Naive thymus-derived CD4-positive, alpha-beta T cell (primary cell): ENCODE data around the gene PHACTR1. TPM values are rescaled to one million over a fixed set of nuclear protein-coding genes. Genes with fewer than 3 reads are reported as not detected.

ENCODE experiments used
- ATAC-seq: fragments of 150-1000 bp; cut with Tn5 transposase; 2 replicates; pipeline ENCODE4 v1.10.0; 2021; ENCODE audit warnings: mild to moderate bottlenecking, moderate library complexity
- CTCF ChIA-PET: fragments of 350-600 bp; sonication (Branson Sonifier 250); formaldehyde crosslinking; loops from one replicate; lab custom pipeline; 2021; ENCODE audit warnings: antibody characterized with exemption; lab: Charles Lee
- POLR2A ChIA-PET: fragments of 350-600 bp; sonication (Branson Sonifier 250); formaldehyde crosslinking; loops from one replicate; lab custom pipeline; 2021; ENCODE audit warnings: antibody characterized with exemption, inconsistent platforms; lab: Charles Lee
- DNase-seq, 9 donors: peaks; one replicate each; pipeline versions ENCODE4 v3.0.0 to v3.0.0-alpha.2; 2020 to 2022; ENCODE audit warnings: mixed read lengths in 1 of 9
- H3K27ac ChIP-seq: one replicate; pipeline ENCODE4 v1.7.0; 2013; ENCODE audit warnings: mild to moderate bottlenecking, low read depth, low read length, moderate library complexity
- H3K27me3 ChIP-seq, 2 donors: one replicate each; pipeline ENCODE4 v1.7.0; 2013; ENCODE audit warnings: low read length in 2 of 2, mild to moderate bottlenecking in 2 of 2, moderate library complexity in 2 of 2; ENCODE audit not compliant: control insufficient read depth in 2 of 2, insufficient read depth in 2 of 2
- H3K36me3 ChIP-seq, 3 experiments: 1 replicate in 2 of 3; 2 replicates in 1 of 3; pipeline ENCODE4 v1.7.0; 2013; ENCODE audit warnings: low read length in 3 of 3, mild to moderate bottlenecking in 3 of 3, moderate library complexity in 1 of 3; ENCODE audit not compliant: insufficient read depth in 3 of 3, control insufficient read depth in 2 of 3
- H3K4me1 ChIP-seq, 2 donors: one replicate each; pipeline ENCODE4 v1.7.0; 2013; ENCODE audit warnings: low read length in 2 of 2, mild to moderate bottlenecking in 2 of 2, moderate library complexity in 1 of 2; ENCODE audit not compliant: control insufficient read depth in 2 of 2, insufficient read depth in 2 of 2
- H3K4me3 ChIP-seq: 2 replicates; pipeline ENCODE4 v1.7.0; 2013; ENCODE audit warnings: mild to moderate bottlenecking, low read length
- H3K9me3 ChIP-seq, 3 experiments: 1 replicate in 2 of 3; 2 replicates in 1 of 3; pipeline ENCODE4 v1.7.0; 2013; ENCODE audit warnings: low read length in 3 of 3; ENCODE audit not compliant: control insufficient read depth in 2 of 3
- H3K27ac Mint-ChIP-seq, 9 donors: one replicate each; pipeline ENCODE4 v1.8.0; 2020 to 2022; ENCODE audit warnings: mixed read lengths in 9 of 9, mild to moderate bottlenecking in 8 of 9, moderate library complexity in 5 of 9, inconsistent platforms in 2 of 9
- H3K27me3 Mint-ChIP-seq, 5 donors: one replicate each; pipeline ENCODE4 v1.8.0; 2021 to 2022; ENCODE audit warnings: mixed read lengths in 5 of 5, mild to moderate bottlenecking in 1 of 5
- H3K36me3 Mint-ChIP-seq, 5 donors: one replicate each; pipeline ENCODE4 v1.8.0; 2020 to 2022; ENCODE audit warnings: mixed read lengths in 5 of 5, mild to moderate bottlenecking in 3 of 5, inconsistent platforms in 1 of 5
- H3K4me1 Mint-ChIP-seq, 7 donors: one replicate each; pipeline ENCODE4 v1.8.0; 2020 to 2022; ENCODE audit warnings: mixed read lengths in 7 of 7, mild to moderate bottlenecking in 3 of 7, inconsistent platforms in 1 of 7
- H3K4me3 Mint-ChIP-seq, 10 donors: one replicate each; pipeline ENCODE4 v1.8.0; 2020 to 2022; ENCODE audit warnings: mild to moderate bottlenecking in 10 of 10, mixed read lengths in 10 of 10, moderate library complexity in 6 of 10, inconsistent platforms in 2 of 10
- H3K9me3 Mint-ChIP-seq, 11 donors: one replicate each; pipeline ENCODE4 v1.8.0; 2020 to 2022; ENCODE audit warnings: mixed read lengths in 11 of 11, mild to moderate bottlenecking in 4 of 11, inconsistent platforms in 1 of 11, moderate library complexity in 1 of 11
- intact Hi-C, 2 donors: fragments of 100-400 bp; cut with micrococcal nuclease; formaldehyde crosslinking; loops; one replicate each; pipeline ENCODE4 v1.15.1; 2023
- polyA plus RNA-seq, 2 donors: library from polyadenylated mRNA; unstranded; fragments of 300-500 nt; fragmentation: Illumina TruSeq; gene quantifications; one replicate each; pipeline ENCODE4 v1.2.3, GENCODE V29; 2021
- total RNA-seq, 6 experiments: library from RNA in 5 of 6; stranded (reverse) in 5 of 6; gene quantifications; 1 replicate in 5 of 6; 2 replicates in 1 of 6; pipeline ENCODE4 v1.2.3 and lab custom pipeline; 2021 to 2026

Gene PHACTR1
- total and polyA plus RNA-seq, 7 experiments from 2014 or later = 0.18 to 43.1 (median 0.62) TPM

- ATAC-seq = no peak
- Mint-ChIP-seq H3K36me3 (no peaks in the 10 kb centered on the region), H3K4me3 (no peak overlapping the region), H3K9me3 (peaks cover 0 to 7% (median 0%) of the 10 kb centered on the region in 11 donors), H3K27me3 (peaks cover 8 to 25% (median 18%) of the 10 kb centered on the region in 5 donors), H3K4me1 (no peaks in the 10 kb centered on the region), H3K27ac (no peak overlapping the region)
- Histone ChIP-seq H3K9me3 (no peaks in the 10 kb centered on the region), H3K27ac (no peak overlapping the region), H3K27me3 (no peaks in the 10 kb centered on the region), H3K4me3 (no peak overlapping the region), H3K4me1 (no peaks in the 10 kb centered on the region), H3K36me3 (no peaks in the 10 kb centered on the region)
- intact Hi-C loops = no loop called here
- CTCF ChIA-PET = no interaction called here
- POLR2A ChIA-PET = no interaction called here
- no peak for DNase-seq
Measured at GRCh38 chr6:13105139-13105538, 388.6 kb downstream of the PHACTR1 start.

DNA sequence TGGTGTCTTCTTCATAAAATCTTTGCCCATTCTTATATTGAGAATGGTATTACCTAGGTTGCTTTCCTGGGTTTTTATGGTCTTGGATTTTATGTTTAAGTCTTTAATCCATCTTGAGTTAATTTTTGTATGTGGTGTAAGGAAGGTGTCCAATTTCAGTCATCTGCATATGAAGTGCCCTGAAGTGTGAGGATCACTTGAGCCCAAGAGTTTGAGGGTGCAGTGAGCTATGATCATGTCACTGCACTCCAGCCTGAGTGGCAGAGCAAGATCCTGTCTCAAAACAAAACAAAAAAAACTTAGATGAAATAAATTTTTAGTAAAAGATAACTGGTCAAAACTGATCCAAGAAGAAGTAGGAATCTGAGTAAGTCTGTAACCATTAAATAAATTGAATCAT is 396.4 kb downstream of the PHACTR1 start:
- ATAC-seq (no peak), DNase-seq (no peak)
- Histone ChIP-seq H3K27ac (no peak overlapping the region), H3K4me3 (no peak overlapping the region), H3K27me3 (no peaks in the 10 kb centered on the region), H3K4me1 (no peaks in the 10 kb centered on the region), H3K9me3 (no peaks in the 10 kb centered on the region), H3K36me3 (no peaks in the 10 kb centered on the region)
- Mint-ChIP-seq H3K27me3 (peaks cover 29 to 60% (median 39%) of the 10 kb centered on the region in 5 donors), H3K4me1 (no peaks in the 10 kb centered on the region), H3K9me3 (peaks cover 0 to 23% (median 8%) of the 10 kb centered on the region in 11 donors), H3K27ac (no peak overlapping the region), H3K36me3 (peaks cover 0 to 8% (median 3%) of the 10 kb centered on the region in 5 donors), H3K4me3 (no peak overlapping the region)
- POLR2A ChIA-PET = no interaction called here
- intact Hi-C loops = no loop called here
- CTCF ChIA-PET = no interaction called here

- H3K27me3 Mint-ChIP-seq = peaks cover 29 to 61% (median 40%) of the 10 kb centered on the region in 5 donors
- no peaks in the 10 kb centered on the region for H3K4me1 ChIP-seq
- H3K27ac Mint-ChIP-seq = no peak overlapping the region
- DNase-seq (no peak), ATAC-seq (no peak)
- CTCF ChIA-PET = no interaction called here
- H3K9me3 ChIP-seq = no peaks in the 10 kb centered on the region
- H3K36me3 Mint-ChIP-seq = peaks cover 0 to 8% (median 3%) of the 10 kb centered on the region in 5 donors
- no peak overlapping the region for H3K4me3 ChIP-seq
- no peak overlapping the region for H3K4me3 Mint-ChIP-seq
- no peaks in the 10 kb centered on the region for H3K36me3 ChIP-seq
- intact Hi-C loops = no loop called here
- POLR2A ChIA-PET = no interaction called here
- no peaks in the 10 kb centered on the region for H3K4me1 Mint-ChIP-seq
- no peak overlapping the region for H3K27ac ChIP-seq
- H3K27me3 ChIP-seq = no peaks in the 10 kb centered on the region
- H3K9me3 Mint-ChIP-seq = peaks cover 0 to 23% (median 8%) of the 10 kb centered on the region in 11 donors
Measured at GRCh38 chr6:13113376-13113775, 396.8 kb downstream of the PHACTR1 start.

GRCh38 chr6:13113981-13114593 is 397.5 kb downstream of the PHACTR1 start:
- peaks cover 0 to 8% (median 3%) of the 10 kb centered on the region in 5 donors for H3K36me3 Mint-ChIP-seq
- Histone ChIP-seq H3K9me3 (no peaks in the 10 kb centered on the region), H3K4me3 (no peak overlapping the region), H3K4me1 (no peaks in the 10 kb centered on the region), H3K36me3 (no peaks in the 10 kb centered on the region), H3K27ac (no peak overlapping the region), H3K27me3 (no peaks in the 10 kb centered on the region)
- intact Hi-C loops = no loop called here
- H3K4me1 Mint-ChIP-seq = no peaks in the 10 kb centered on the region
- H3K9me3 Mint-ChIP-seq = peaks cover 0 to 23% (median 8%) of the 10 kb centered on the region in 11 donors
- no peak overlapping the region for H3K4me3 Mint-ChIP-seq
- peaks cover 28 to 61% (median 38%) of the 10 kb centered on the region in 5 donors for H3K27me3 Mint-ChIP-seq
- POLR2A ChIA-PET = no interaction called here
- H3K27ac Mint-ChIP-seq = no peak overlapping the region
- CTCF ChIA-PET = interaction anchor here (0.8 kb wide), 1 partner anchor 41 kb away, joined by 3 read pairs; no protein-coding TSS in a partner anchor
- DNase-seq (no peak), ATAC-seq (no peak)

GRCh38 chr6:13116155-13116554 is 399.6 kb downstream of the PHACTR1 start:
- Mint-ChIP-seq H3K27me3 (peaks cover 19 to 65% (median 44%) of the 10 kb centered on the region in 5 donors), H3K36me3 (peaks cover 0 to 3% (median 0%) of the 10 kb centered on the region in 5 donors), H3K9me3 (peaks cover 0 to 10% (median 2%) of the 10 kb centered on the region in 11 donors), H3K4me1 (no peaks in the 10 kb centered on the region), H3K4me3 (no peak overlapping the region), H3K27ac (no peak overlapping the region)
- Histone ChIP-seq H3K4me3 (no peak overlapping the region), H3K4me1 (no peaks in the 10 kb centered on the region), H3K27ac (no peak overlapping the region), H3K9me3 (no peaks in the 10 kb centered on the region), H3K36me3 (no peaks in the 10 kb centered on the region), H3K27me3 (no peaks in the 10 kb centered on the region)
- no peak for ATAC-seq
- CTCF ChIA-PET = no interaction called here
- POLR2A ChIA-PET = no interaction called here
- DNase-seq = no peak
- intact Hi-C loops = no loop called here

- ChIA-PET CTCF (no interaction called here), POLR2A (no interaction called here)
- H3K27me3 ChIP-seq = no peaks in the 10 kb centered on the region
- DNase-seq = no peak
- no peak overlapping the region for H3K27ac ChIP-seq
- intact Hi-C loops = no loop called here
- Mint-ChIP-seq H3K4me3 (no peak overlapping the region), H3K36me3 (peaks cover 0 to 3% (median 0%) of the 10 kb centered on the region in 5 donors), H3K27me3 (peaks cover 12 to 51% (median 39%) of the 10 kb centered on the region in 5 donors), H3K4me1 (no peaks in the 10 kb centered on the region), H3K27ac (no peak overlapping the region), H3K9me3 (no peaks in the 10 kb centered on the region)
- H3K9me3 ChIP-seq = no peaks in the 10 kb centered on the region
- H3K4me3 ChIP-seq = no peak overlapping the region
- no peak for ATAC-seq
- H3K36me3 ChIP-seq = no peaks in the 10 kb centered on the region
- H3K4me1 ChIP-seq = no peaks in the 10 kb centered on the region
Measured at GRCh38 chr6:13117570-13117969, 401.0 kb downstream of the PHACTR1 start.

DNA sequence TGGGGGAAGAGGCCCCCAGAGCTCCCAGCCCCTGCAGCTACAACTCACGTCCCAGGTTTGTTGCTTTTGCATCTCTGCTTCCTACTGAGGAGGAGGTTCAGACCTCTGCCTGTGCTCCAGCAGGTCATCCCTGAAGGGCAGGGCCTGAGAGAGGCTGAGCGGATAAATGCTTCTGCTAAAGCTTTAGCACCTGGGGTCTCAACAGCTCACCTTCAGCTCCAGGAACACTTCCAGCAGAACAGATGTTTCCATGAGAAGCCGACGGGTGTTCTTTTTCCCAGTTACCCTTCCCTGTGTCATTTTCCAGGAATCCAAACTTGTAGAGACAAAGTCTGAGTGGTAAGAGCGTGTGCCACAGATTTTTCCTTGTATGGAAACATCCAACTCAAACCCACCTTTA is 403.0 kb downstream of the PHACTR1 start:
- ChIA-PET CTCF (no interaction called here), POLR2A (no interaction called here)
- H3K4me3 ChIP-seq = no peak overlapping the region
- no peaks in the 10 kb centered on the region for H3K9me3 Mint-ChIP-seq
- ATAC-seq (no peak), DNase-seq (no peak)
- peaks cover 11 to 53% (median 37%) of the 10 kb centered on the region in 5 donors for H3K27me3 Mint-ChIP-seq
- H3K4me1 ChIP-seq = no peaks in the 10 kb centered on the region
- no peaks in the 10 kb centered on the region for H3K9me3 ChIP-seq
- no peak overlapping the region for H3K27ac Mint-ChIP-seq
- H3K36me3 ChIP-seq = no peaks in the 10 kb centered on the region
- no peak overlapping the region for H3K4me3 Mint-ChIP-seq
- no peaks in the 10 kb centered on the region for H3K27me3 ChIP-seq
- H3K36me3 Mint-ChIP-seq = peaks cover 0 to 3% (median 0%) of the 10 kb centered on the region in 5 donors
- H3K4me1 Mint-ChIP-seq = no peaks in the 10 kb centered on the region
- intact Hi-C loops = no loop called here
- no peak overlapping the region for H3K27ac ChIP-seq
